IMR-90 (cell line): Measurements from ENCODE around the gene EPN2. TPM values are rescaled to one million over a fixed set of nuclear protein-coding genes. Genes with fewer than 3 reads are reported as not detected.

Experiments used
- ATAC-seq: fragments of 200-7000 bp; cut with Tn5 transposase; 2 replicates; pipeline ENCODE4 v1.9.1; 2020; ENCODE audit warnings: low read depth, mild to moderate bottlenecking, moderate library complexity
- BruUV-seq: library from RNA; stranded (reverse); fragments of 400-500 nt; replicated peaks from 2 replicates; lab custom pipeline; 2021; lab: Mats Ljungman, UMichigan
- CTCF ChIA-PET: fragments of 300-600 bp; formaldehyde crosslinking; extraction: SDS; loops from one replicate; lab custom pipeline; 2021; ENCODE audit warnings: antibody characterized with exemption; lab: Yijun Ruan, JAX
- POLR2A ChIA-PET: fragments of 300-600 bp; sonication (Branson Sonifier 250); formaldehyde crosslinking; loops from one replicate; lab custom pipeline; 2022; ENCODE audit warnings: antibody characterized with exemption; ENCODE audit not compliant: unreplicated experiment; lab: Charles Lee
- DNase-seq: peaks from one replicate; pipeline ENCODE4 v3.0.0; 2013
- H2AFZ ChIP-seq: replicated peaks from 2 replicates; pipeline ENCODE3; 2013; ENCODE audit warnings: low read length, mild to moderate bottlenecking; ENCODE audit not compliant: poor library complexity
- H2AK5ac ChIP-seq: 2 replicates; pipeline ENCODE4 v1.6.1; 2013; ENCODE audit warnings: low read depth, low read length, inconsistent platforms
- H2AK9ac ChIP-seq: replicated peaks from 2 replicates; pipeline ENCODE3; 2013; ENCODE audit warnings: mild to moderate bottlenecking, low read depth, low read length, moderate library complexity; ENCODE audit not compliant: poor library complexity
- H2BK120ac ChIP-seq: 2 replicates; pipeline ENCODE4 v1.6.1; 2013; ENCODE audit warnings: low read depth, low read length, inconsistent platforms
- H2BK15ac ChIP-seq: 3 replicates; pipeline ENCODE4 v1.6.1; 2013; ENCODE audit warnings: low read depth, low read length, inconsistent platforms
- H2BK20ac ChIP-seq: 2 replicates; pipeline ENCODE4 v1.6.1; 2013; ENCODE audit warnings: low read depth, mild to moderate bottlenecking, inconsistent platforms, low read length, moderate library complexity
- H2BK5ac ChIP-seq: 2 replicates; pipeline ENCODE4 v1.6.1; 2013; ENCODE audit warnings: mild to moderate bottlenecking, low read depth, low read length, inconsistent platforms; ENCODE audit not compliant: poor library complexity, severe bottlenecking
- H3K14ac ChIP-seq: replicated peaks from 2 replicates; pipeline ENCODE4 v1.6.1; 2013; ENCODE audit warnings: low read depth, low read length, inconsistent platforms
- H3K18ac ChIP-seq: 2 replicates; pipeline ENCODE4 v1.6.1; 2013; ENCODE audit warnings: low read depth, low read length, control low read depth
- H3K23ac ChIP-seq: 2 replicates; pipeline ENCODE4 v1.6.1; 2013; ENCODE audit warnings: low read depth, low read length, inconsistent platforms
- H3K27ac ChIP-seq: 2 replicates; pipeline ENCODE4 v1.5.1; 2013; ENCODE audit warnings: mild to moderate bottlenecking, control low read depth, low read length; ENCODE audit not compliant: insufficient read depth
- H3K27me3 ChIP-seq: 2 replicates; pipeline ENCODE4 v1.6.1; 2013; ENCODE audit warnings: low read length; ENCODE audit not compliant: control insufficient read depth, insufficient read depth
- H3K36me3 ChIP-seq: 2 replicates; pipeline ENCODE4 v1.6.1; 2013; ENCODE audit warnings: low read length, mixed read lengths; ENCODE audit not compliant: control insufficient read depth, insufficient read depth
- H3K4ac ChIP-seq: 2 replicates; pipeline ENCODE4 v1.6.1; 2013; ENCODE audit warnings: low read depth, low read length, inconsistent platforms
- H3K4me1 ChIP-seq: 2 replicates; pipeline ENCODE4 v1.6.1; 2013; ENCODE audit warnings: low read length, mixed read lengths; ENCODE audit not compliant: control insufficient read depth, insufficient read depth
- H3K4me2 ChIP-seq: 2 replicates; pipeline ENCODE4 v1.6.1; 2013; ENCODE audit warnings: low read depth, mild to moderate bottlenecking, control low read depth, low read length, moderate library complexity
- H3K4me3 ChIP-seq: 2 replicates; pipeline ENCODE4 v1.5.1; 2013; ENCODE audit warnings: low read depth, mild to moderate bottlenecking, control low read depth, low read length, moderate library complexity; ENCODE audit not compliant: insufficient read depth
- H3K56ac ChIP-seq: 2 replicates; pipeline ENCODE4 v1.6.1; 2013; ENCODE audit warnings: low read length, inconsistent platforms; ENCODE audit not compliant: insufficient read depth; ENCODE audit errors: extremely low read depth
- H3K79me1 ChIP-seq, 2 experiments: 2 replicates each; pipeline ENCODE4 v1.6.1; 2013; ENCODE audit warnings: low read length in 2 of 2, inconsistent platforms in 1 of 2, low read depth in 1 of 2
- H3K9ac ChIP-seq: 2 replicates; pipeline ENCODE4 v1.6.1; 2013; ENCODE audit warnings: low read depth, low read length, control low read depth
- H3K9me1 ChIP-seq: 2 replicates; pipeline ENCODE4 v1.6.1; 2013; ENCODE audit warnings: low read length, inconsistent platforms; ENCODE audit not compliant: insufficient read depth
- H3K9me3 ChIP-seq: 2 replicates; pipeline ENCODE4 v1.6.1; 2013; ENCODE audit warnings: low read length; ENCODE audit not compliant: control insufficient read depth, insufficient read depth
- H4K20me1 ChIP-seq: 2 replicates; pipeline ENCODE4 v1.6.1; 2013; ENCODE audit warnings: low read length, inconsistent platforms; ENCODE audit not compliant: insufficient read depth
- H4K5ac ChIP-seq: 2 replicates; pipeline ENCODE4 v1.6.1; 2013; ENCODE audit warnings: mild to moderate bottlenecking, low read depth, low read length, control low read depth
- H4K8ac ChIP-seq, 2 experiments: 2 replicates each; pipeline ENCODE4 v1.6.1; 2013; ENCODE audit warnings: low read depth in 2 of 2, low read length in 2 of 2, control low read depth in 1 of 2, inconsistent platforms in 1 of 2
- H4K91ac ChIP-seq: 2 replicates; pipeline ENCODE4 v1.6.1; 2013; ENCODE audit warnings: low read depth, low read length, inconsistent platforms; ENCODE audit not compliant: insufficient read depth
- BHLHE40 ChIP-seq: fragments of 150-350 bp; IDR thresholded peaks from 2 replicates; pipeline ENCODE4 v1.6.1; 2016; ENCODE audit warnings: mild to moderate bottlenecking, low read depth, low read length
- CEBPB ChIP-seq: IDR thresholded peaks from 2 replicates; pipeline ENCODE4 v1.6.1; 2012; ENCODE audit warnings: low read depth, low read length, improper control_type of control experiment
- CHD1 ChIP-seq: IDR thresholded peaks from 2 replicates; pipeline ENCODE4 v1.6.1; 2012; ENCODE audit warnings: low read depth, low read length, improper control_type of control experiment
- ELK1 ChIP-seq: fragments of 150-350 bp; IDR thresholded peaks from 2 replicates; pipeline ENCODE4 v1.6.1; 2016; ENCODE audit warnings: low read depth, mild to moderate bottlenecking, low read length, moderate library complexity, borderline replicate concordance
- MAZ ChIP-seq: IDR thresholded peaks from 2 replicates; pipeline ENCODE4 v1.6.1; 2012; ENCODE audit warnings: low read depth, mild to moderate bottlenecking, low read length, improper control_type of control experiment, moderate library complexity, borderline replicate concordance
- MXI1 ChIP-seq: IDR thresholded peaks from 2 replicates; pipeline ENCODE4 v1.6.1; 2012; ENCODE audit warnings: low read depth, mild to moderate bottlenecking, low read length, moderate library complexity, borderline replicate concordance
- NFE2L2 ChIP-seq: fragments of 150-350 bp; IDR thresholded peaks from 2 replicates; pipeline ENCODE4 v1.6.1; 2016; ENCODE audit warnings: low read depth, mild to moderate bottlenecking, low read length
- RCOR1 ChIP-seq: IDR thresholded peaks from 2 replicates; pipeline ENCODE4 v1.6.1; 2012; ENCODE audit warnings: mild to moderate bottlenecking, low read length, improper control_type of control experiment; ENCODE audit not compliant: insufficient replicate concordance
- SMC3 ChIP-seq: fragments of 150-350 bp; IDR thresholded peaks from 2 replicates; pipeline ENCODE4 v1.6.1; 2016; ENCODE audit warnings: low read depth, mild to moderate bottlenecking, antibody characterized with exemption, low read length, moderate library complexity
- USF2 ChIP-seq: fragments of 150-350 bp; IDR thresholded peaks from 2 replicates; pipeline ENCODE4 v1.6.1; 2017; ENCODE audit warnings: mild to moderate bottlenecking, antibody characterized with exemption, low read length, low read depth
- WGBS, 2 experiments: methylation state at CpG; one replicate each; pipeline versions ENCODE4 v1.1.5 to v1.1.7; 2013; ENCODE audit warnings: missing lambda C conversion rate in 2 of 2; ENCODE audit not compliant: insufficient read length in 1 of 2; ENCODE audit errors: extremely low coverage in 2 of 2; 5-methylcytosine and 5-hydroxymethylcytosine counted together
- dilution Hi-C: fragments of 300-500 bp; cut with HindIII; formaldehyde crosslinking; loops from one replicate; pipeline ENCODE4 v1.14.3; 2018; ENCODE audit warnings: low sequenced_read_pairs; ENCODE audit not compliant: unreplicated experiment
- in situ Hi-C: fragments of 300-500 bp; cut with MboI; formaldehyde crosslinking; loops from 3 replicates; pipeline ENCODE4 v1.14.3; 2019; ENCODE audit warnings: low sequenced_read_pairs, inconsistent platforms, mixed read lengths
- intact Hi-C: fragments of 100-400 bp; cut with micrococcal nuclease; formaldehyde crosslinking; loops from 2 replicates; pipeline ENCODE4 v1.10.0; 2022
- polyA plus RNA-seq, 3 experiments: library from polyadenylated mRNA; depleted of rRNA; stranded (reverse); fragments of >200 nt; gene quantifications; 2 replicates each; pipeline ENCODE4 v1.2.3, GENCODE V29; 2012; ENCODE audit warnings: low replicate concordance in 1 of 3
- total RNA-seq: library from RNA; depleted of rRNA; stranded (reverse); fragments of >200 nt; gene quantifications from 2 replicates; pipeline ENCODE4 v1.2.3, GENCODE V29; 2012

The EPN2 gene
- total and polyA plus RNA-seq, 2 of the 4 experiments (the other 2 are of a cell fraction) = 14.9 to 25.3 TPM

GRCh38 chr17:19345486-19346350 is 108.6 kb downstream of the EPN2 start:
- H3K4me1 ChIP-seq = peaks cover 26% of the 10 kb centered on the region
- peaks cover 0 to 4% of the 10 kb centered on the region in 2 experiments; a peak in 1 of 4 replicates for H3K79me1 ChIP-seq
- no peak overlapping the region; the same call in 1 of the 2 replicates for H4K91ac ChIP-seq
- H2AFZ ChIP-seq = no peak overlapping the region
- H2BK15ac ChIP-seq = no peak overlapping the region
- DNase-seq (no peak), ATAC-seq (no peak)
- dilution Hi-C loops = no loop called here
- H3K4me3 ChIP-seq = no peak overlapping the region
- H3K4ac ChIP-seq = peak overlapping the region; percentile 87
- 0 out of 2 replicates have a peak overlapping the region, but pooled peaks have one; percentile 80 for H2BK120ac ChIP-seq
- 95% methylated on average over 7 of the region's 13 CpGs; no CpG with 5 or more reads in 1 of the 2 experiments for WGBS, 2 experiments
- peaks cover 24% of the 10 kb centered on the region for H3K9me1 ChIP-seq
- H4K8ac ChIP-seq = no peak overlapping the region; a peak in 1 of 4 replicates
- no peak overlapping the region for H3K23ac ChIP-seq
- BruUV-seq = no TSS peak
- peak overlapping the region; percentile 70 for H2AK9ac ChIP-seq
- in situ Hi-C loops = no loop called here
- H3K14ac ChIP-seq = peak overlapping the region; percentile 77
- intact Hi-C loops = no loop called here
- no peaks in the 10 kb centered on the region for H3K36me3 ChIP-seq
- no peak overlapping the region for H4K5ac ChIP-seq
- no peaks in the 10 kb centered on the region for H3K9me3 ChIP-seq
- TF ChIP-seq USF2 (no peak), CHD1 (no peak), ELK1 (no peak), CEBPB (no peak), MXI1 (no peak), RCOR1 (no peak), SMC3 (no peak), MAZ (no peak), NFE2L2 (no peak), BHLHE40 (no peak)
- H3K9ac ChIP-seq = no peak overlapping the region
- peak overlapping the region; percentile 58 for H2BK5ac ChIP-seq
- H3K27me3 ChIP-seq = no peaks in the 10 kb centered on the region
- H3K56ac ChIP-seq = no peak overlapping the region
- H3K18ac ChIP-seq = no peak overlapping the region; the same call in 1 of the 2 replicates
- no peak overlapping the region for H3K27ac ChIP-seq
- H3K4me2 ChIP-seq = no peak overlapping the region
- H4K20me1 ChIP-seq = peaks cover 8% of the 10 kb centered on the region
- peak overlapping the region; percentile 53 for H2AK5ac ChIP-seq
- ChIA-PET POLR2A (no interaction called here), CTCF (interaction anchor here (0.8 kb wide), 1 partner anchor 11 kb away, joined by 3 read pairs; no protein-coding TSS in a partner anchor)
- H2BK20ac ChIP-seq = no peak overlapping the region
